H1 (cell line): Measurements from ENCODE around the gene HSPA4. TPM values are rescaled to one million over a fixed set of nuclear protein-coding genes. Genes with fewer than 3 reads are reported as not detected.

Experiments used
- CTCF ChIP-seq, 3 experiments: IDR thresholded peaks; 1 replicate in 2 of 3; 2 replicates in 1 of 3; pipeline versions ENCODE4 v1.5.1 to v1.6.1; 2011; ENCODE audit warnings: low read length in 3 of 3, mild to moderate bottlenecking in 3 of 3, inconsistent platforms in 2 of 3, low read depth in 1 of 3, moderate library complexity in 1 of 3; ENCODE audit not compliant: insufficient read depth in 1 of 3; ENCODE audit errors: control extremely low read depth in 1 of 3
- GABPA ChIP-seq: IDR thresholded peaks from 2 replicates; pipeline ENCODE4 v1.6.1; 2011; ENCODE audit warnings: mild to moderate bottlenecking, low read length, moderate library complexity, borderline replicate concordance; ENCODE audit not compliant: insufficient read depth
- YY1 ChIP-seq: IDR thresholded peaks from 2 replicates; pipeline ENCODE4 v1.6.1; 2011; ENCODE audit warnings: low read depth, mild to moderate bottlenecking, low read length
- polyA plus RNA-seq, 7 experiments: library from polyadenylated mRNA; depleted of rRNA in 3 of 7; stranded (reverse) in 5 of 7; unstranded in 2 of 7; fragments of >200 nt in 5 of 7; fragments of 200-250 nt in 2 of 7; gene quantifications; 1 replicate in 5 of 7; 2 replicates in 1 of 7; 4 replicates in 1 of 7; pipeline versions ENCODE4 v1.2.1 to v1.2.3, GENCODE V29; 2011 to 2013; ENCODE audit warnings: missing spikeins in 2 of 7, mixed read lengths in 2 of 7
- total RNA-seq: library from RNA; stranded (reverse); fragmentation: NEBNext Ultra II Directional; extraction: Animal tissue kit (Norgen Biotek cat#: 25700); gene quantifications from 2 replicates; pipeline ENCODE4 v1.2.1, GENCODE V29; 2021

The HSPA4 gene
- total and polyA plus RNA-seq, 2 of the 8 experiments (the other 6 are each of a cell fraction or from before 2014, with no cell fraction given) = 28.9 to 445 TPM

GRCh38 chr5:133116601-133117000, 64.8 kb downstream of the HSPA4 start (continued):
- TF ChIP-seq GABPA = no peak
- TF ChIP-seq YY1 = no peak
- no peak for TF ChIP-seq CTCF (IDR thresholded peaks at IDR 0.05; ENCODE audit: control extremely low read depth in 1 of 3, insufficient read depth in 1 of 3, low read depth in 1 of 3, low read length in 3 of 3)
- TF ChIP-seq, all 59 proteins: peak for 0
